Germinal center (tissue), 1 donor: Measurements from ENCODE around the gene TMEM236.
"Not testable (repeated sequence)": the region's sequence is repeated elsewhere in the genome, so short reads cannot be mapped to it uniquely, and the experiment has no call there.

Experiments used
- DNase-seq: peaks from one replicate; pipeline ENCODE4 v3.0.0; 2012; ENCODE audit warnings: mixed read lengths, low spot score

The TMEM236 gene, protein sequence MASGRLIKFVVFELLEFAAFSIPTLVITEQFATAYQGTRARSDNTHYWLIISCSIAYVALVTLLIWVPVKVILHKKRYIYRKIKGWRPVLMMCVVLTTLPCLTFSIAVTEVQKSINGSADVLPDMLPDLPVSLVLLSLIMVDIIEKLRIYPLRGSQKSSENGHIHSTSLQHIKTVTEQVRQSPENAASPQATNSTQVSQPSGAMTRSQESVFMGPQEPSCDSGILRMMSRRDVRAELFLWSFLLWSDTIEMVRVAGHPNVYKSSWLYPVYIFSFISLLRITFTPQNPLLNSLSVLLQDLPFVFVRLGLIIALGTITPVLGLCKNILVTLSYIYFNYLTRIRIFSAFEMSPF

DNA sequence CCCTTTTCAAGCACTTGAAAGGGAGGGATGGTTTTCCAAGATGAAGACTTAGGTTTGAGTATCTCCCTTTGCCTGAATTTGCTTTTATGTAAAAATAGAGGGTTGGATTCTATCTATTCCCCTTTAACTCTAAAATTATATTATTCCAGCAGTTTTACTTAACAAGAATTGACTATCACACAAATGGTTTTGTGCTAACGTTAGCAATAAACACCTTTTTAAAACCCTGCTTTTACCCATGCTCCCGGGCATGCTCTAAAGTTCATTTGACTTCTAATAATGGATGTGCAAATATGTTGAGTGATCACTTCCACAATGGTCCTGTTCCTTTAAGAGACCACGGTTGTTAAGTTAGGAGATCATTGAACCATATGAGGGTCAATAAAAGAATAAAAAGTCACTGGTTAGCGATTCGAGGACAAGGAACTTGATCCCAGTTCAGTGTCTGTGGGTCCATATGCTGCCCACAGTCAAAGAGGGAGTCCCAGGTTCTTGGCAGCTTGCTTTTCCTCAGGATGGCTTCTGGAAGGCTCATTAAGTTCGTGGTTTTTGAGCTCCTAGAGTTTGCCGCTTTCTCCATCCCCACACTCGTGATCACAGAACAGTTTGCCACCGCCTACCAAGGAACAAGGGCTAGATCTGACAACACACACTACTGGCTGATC, at the start of gene TMEM236:
TMEM236 (plus strand) TSS at position 421 of the 665 bp plus-strand sequence; CDS start at position 516, 95 bp downstream.
- no peak for DNase-seq

DNA sequence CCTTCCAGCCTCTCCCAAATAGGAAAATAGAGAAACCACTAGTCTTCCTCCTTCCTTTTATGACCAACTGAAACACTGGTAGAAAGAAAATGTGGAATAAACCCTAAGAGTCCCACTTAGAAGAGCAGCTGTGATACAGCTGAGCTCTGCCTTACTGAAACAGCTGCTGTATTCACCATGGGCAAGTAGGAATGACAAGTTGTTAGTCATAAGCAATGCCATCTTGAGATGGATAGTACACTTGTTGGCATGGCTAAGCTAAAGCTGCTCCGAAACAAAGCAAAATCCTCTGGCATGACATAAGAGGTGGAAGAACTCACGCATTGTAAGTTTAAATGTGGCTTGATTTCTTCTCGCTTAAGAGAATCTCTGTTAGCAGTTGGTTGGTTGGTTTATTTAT, 48.3 kb upstream of the TMEM236 start:
- no peak for DNase-seq

DNA sequence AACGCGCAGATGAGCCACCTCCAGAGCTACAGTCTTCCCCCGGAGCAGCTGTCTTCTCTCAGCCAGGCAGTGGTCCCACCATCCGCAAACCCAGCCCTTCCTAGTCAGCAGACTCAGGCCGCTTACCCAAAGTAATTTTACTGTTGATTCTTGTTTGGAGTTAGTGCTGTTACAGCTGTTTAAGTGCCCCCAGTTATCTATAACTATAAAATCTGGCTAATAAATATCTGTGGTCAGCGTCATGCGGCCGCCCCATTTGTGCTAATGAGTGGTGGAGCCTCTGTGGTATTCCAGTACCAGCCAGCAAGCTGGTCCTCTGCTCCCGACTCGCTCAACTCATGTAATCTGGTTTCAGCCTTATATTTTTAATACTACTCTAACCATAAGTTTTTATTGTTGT, 43.2 kb upstream of the TMEM236 start:
- no peak for DNase-seq

DNA sequence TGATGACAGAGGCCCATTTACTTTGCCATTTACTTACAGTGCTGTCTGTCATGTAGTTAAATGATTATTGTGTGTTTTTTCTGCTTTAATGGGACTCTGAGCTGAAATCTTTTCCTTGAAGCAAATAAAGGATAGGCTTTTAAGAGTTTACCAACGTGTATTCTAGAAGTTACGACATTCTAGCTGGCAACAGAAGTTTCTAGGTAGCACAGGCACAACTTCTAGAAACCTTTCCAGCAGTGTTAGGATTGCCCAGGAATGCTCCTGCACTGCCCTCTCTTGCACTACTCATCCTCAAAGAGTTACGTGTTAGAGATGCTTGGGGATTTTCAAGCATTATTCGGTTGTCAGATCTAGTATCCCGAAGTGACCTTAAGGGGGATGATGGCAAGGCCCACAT, 42.5 kb upstream of the TMEM236 start:
- DNase-seq = no peak

DNA sequence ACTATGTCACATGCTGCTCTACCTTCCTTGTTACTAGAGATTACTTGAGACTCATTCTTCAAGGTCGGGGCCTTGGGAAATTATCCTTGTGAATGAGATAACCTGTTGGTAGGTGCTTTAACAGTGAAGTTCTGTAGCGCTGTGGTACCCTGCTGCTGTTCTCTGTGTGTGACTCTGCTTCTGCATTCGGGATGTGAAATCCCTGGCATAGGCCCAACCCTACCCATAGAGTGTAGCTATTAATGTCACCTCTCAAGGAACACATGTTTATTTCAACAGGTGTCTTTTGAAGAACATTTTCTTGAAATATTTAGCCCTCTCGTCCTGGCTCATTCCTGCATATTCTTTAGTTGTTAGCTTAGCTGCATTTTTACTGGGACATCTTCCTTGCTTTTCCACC, 41.8 kb upstream of the TMEM236 start:
- no peak for DNase-seq

DNA sequence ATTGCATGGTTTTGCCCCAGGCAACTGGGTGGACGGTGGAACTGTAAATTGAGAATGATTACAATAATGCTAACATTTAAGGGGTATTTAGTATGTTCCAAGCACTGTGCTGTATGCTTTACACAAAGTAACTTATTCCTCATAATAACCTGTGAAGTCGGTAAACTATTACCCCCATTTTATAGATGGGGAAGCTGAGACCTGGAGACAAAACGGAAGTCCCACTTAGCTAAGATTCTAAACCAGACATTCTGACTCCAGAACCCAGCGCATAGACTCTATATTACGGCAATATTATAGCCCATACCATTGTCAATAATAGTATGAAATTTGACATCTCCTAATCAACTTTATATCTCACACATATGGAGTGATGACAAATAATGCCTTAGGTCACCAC, 39.9 kb upstream of the TMEM236 start:
- DNase-seq = no peak

DNA sequence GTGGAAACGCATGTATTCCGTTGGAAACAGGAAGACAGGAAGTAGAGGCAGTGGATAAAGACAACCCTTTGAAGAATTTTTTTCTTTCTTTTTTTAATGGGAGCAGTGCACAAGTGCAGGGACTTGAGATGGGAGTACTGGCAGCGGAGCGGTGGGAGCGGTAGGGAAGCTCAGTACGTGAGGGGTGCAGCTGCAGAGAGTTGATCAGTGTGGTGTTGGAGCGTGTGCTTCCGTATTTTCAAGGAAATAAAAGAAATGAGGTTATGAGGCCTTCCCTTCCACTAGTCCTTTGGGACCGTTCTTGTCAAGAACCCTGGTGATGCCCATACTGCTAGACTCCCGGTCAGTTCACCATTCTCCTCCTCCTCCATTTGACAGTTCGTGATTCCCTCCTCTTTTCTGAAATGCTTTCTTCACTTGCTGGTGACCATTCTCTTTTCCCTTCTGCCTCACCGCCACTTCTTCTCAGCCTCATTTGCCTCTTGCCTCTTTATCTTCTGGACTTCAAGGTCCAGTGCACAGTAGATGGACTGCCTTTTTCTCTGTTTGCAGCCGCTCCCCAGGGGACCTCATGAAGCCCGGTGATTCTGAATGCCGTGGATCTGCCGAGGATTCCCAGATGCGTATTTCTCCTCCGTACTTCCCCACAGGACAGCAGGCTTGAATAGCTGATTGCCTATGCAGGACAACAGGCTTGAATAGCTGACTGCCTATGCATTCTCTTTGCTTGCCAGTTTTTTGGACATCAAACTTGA, 39.1 kb upstream of the TMEM236 start:
- no peak for DNase-seq

DNA sequence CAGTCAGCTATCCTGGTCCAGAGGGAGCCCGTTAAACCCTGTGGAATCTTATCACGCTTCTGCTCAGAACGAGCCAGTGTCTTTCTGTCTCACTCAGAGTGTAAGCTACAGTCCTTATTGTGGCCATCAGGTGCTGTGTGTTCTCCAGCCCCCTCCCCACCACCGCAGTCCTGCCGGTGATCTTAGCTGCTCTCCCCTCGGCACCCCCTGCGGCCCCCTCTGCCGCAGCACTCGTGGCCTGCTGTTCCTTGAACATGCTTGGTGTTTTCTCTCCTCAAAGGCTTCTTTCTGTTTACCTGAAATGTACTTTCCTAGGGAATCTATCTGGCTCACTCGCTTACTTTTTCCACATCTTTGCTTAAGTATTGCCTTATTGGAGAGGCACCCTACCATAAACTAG, 38.2 kb upstream of the TMEM236 start:
- no peak for DNase-seq

DNA sequence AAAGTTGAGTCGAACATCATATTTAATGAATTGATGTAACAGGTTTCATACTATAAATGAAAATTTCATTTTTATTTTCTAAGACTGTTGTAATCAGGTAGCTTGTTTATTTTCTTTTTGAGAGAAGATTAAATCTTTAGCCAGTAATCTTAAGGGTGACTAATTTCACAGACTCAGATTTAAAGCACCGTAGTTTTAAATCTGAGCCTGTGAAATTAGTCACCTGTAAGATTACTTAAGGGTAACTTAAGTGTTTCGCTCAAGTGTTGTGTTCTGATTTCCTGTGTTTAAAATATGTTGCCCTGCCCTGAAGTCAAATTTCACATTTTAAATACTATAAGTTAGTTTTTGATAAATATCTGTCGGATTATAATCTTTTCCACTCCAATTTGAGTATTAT, 35.8 kb upstream of the TMEM236 start:
- DNase-seq = no peak

DNA sequence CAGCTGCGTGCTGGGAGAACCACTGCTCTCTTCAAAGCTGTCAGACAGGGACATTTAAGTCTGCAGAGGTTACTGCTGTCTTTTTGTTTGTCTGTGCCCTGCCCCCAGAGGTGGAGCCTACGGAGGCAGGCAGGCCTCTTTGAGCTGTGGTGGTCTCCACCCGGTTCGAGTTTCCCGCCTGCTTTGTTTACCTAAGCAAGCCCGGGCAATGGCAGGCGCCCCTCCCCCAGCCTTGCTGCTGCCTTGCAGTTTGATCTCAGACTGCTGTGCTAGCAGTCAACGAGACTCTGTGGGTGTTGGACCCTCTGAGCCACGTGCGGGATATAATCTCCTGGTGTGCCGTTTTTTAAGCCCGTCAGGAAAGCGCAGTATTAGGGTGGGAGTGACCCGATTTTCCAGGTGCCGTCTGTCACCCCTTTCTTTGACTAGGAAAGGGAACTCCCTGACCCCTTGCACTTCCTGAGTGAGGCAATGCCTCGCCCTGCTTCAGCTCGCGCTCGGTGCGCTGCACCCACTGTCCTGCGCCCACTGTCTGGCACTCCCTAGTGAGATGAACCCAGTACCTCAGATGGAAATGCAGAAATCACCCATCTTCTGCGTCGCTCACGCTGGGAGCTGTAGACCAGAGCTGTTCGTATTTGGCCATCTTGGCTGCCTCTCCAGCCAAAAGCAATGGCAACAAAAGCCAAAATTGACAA, 29.5 kb upstream of the TMEM236 start:
- DNase-seq = not testable (repeated sequence)

DNA sequence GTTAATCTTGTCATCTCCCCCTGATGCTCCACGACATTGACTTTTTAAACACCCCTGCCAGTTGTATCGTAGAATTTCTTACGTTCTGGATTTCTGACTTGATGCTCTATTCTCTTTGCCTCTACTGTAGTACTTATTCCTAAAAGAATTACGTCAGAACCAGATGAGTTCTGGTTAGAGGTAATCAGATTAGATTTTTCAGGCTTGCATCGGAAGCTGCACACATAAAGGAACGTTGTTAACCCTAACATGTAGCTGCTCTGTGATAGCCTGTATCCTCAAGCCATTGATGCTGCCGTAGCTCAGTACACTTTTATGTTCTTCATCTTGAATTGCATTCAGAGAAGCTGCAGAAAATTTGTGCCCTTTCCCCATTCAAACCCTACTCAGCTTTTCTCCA, 26.3 kb upstream of the TMEM236 start:
- DNase-seq = no peak

DNA sequence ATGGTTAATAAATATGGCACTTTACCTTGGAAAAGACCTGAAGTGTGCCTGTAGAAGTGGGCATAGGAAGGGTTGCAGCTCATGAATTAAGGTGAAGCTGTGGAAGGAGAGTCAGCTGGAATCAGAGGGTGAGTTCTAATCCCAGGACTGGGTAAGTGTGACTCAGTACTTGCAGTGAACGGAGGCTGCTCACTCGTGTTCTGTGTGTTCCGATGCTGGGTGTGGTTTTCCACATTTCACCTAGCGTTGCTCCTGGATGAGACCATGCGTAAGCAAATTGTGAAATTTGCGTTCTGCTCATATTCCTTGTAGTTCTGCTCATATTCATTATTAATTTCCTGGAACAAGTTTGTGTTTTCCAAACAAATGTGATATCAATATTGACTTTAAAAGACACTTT, 22.4 kb upstream of the TMEM236 start:
- DNase-seq = no peak

DNA sequence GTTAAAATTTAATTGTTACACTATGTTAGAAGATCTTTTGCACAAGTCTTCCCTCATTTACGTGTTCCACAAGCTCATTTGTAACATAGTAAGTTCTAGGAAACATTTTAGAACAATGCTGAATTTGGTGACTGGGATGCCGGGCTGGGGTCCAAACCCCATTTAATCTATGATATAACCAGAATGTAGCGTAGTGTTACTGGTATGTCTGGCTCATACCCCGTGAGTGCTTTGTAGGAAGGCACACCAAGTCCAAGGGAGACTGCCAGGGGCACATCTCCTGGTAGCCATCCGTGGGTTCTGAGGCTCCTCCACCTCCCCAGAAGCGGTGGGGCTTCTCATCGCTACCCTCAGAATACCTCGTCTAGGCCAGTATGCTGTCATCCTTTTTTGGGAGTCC, 21.3 kb upstream of the TMEM236 start:
- no peak for DNase-seq

DNA sequence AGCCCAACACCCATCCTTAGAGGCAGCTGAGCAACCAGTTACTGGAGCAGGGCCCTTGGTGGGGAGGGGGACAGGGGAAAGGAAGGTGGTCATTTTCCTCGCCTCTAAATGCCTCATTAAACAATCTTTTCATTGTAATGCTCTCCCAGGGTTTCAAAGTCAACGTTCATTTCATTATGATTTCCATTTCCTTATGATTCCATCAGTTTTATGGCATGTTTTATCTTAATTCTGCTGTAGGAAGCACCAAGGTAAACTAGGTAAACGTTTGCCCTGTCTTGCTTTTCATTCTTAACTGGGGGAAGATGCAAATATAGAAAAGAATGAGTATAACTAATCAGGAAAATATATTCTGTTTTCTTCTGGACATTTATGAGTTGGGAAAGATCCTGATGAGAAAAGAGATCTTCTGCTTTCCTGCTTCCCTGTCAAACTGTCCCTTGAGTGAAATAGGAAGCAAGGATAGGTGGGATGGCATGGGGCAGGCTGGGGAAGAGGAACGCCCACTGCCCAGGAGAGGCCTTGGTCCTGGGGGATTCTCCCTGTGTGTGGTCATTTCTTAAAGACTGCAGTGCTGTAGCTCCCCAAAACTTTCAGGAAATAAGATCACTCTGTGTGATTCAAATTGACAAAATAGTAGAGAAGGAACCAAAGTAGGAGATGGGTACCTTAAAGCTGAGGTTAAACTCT, 20.5 kb upstream of the TMEM236 start:
- no peak for DNase-seq

DNA sequence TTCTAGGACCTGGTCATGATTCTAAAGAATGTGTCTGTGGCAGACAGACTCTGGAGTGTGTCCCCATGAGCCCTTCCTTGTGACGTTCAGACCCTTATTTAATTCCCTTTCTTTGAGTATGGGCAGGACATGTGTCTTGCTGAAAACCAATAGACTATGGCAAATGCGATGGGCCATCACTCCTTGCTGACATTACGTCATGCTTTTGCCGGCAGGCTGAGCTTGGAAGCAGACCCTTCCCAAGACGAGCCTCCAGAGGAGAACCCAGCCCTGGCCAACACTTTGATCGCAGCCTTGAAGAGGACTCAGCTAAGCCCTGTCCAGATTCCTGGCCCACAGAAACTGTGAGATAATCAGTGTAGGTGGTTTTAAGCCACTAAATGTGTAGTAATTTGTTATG, 18.4 kb upstream of the TMEM236 start:
- DNase-seq = no peak

DNA sequence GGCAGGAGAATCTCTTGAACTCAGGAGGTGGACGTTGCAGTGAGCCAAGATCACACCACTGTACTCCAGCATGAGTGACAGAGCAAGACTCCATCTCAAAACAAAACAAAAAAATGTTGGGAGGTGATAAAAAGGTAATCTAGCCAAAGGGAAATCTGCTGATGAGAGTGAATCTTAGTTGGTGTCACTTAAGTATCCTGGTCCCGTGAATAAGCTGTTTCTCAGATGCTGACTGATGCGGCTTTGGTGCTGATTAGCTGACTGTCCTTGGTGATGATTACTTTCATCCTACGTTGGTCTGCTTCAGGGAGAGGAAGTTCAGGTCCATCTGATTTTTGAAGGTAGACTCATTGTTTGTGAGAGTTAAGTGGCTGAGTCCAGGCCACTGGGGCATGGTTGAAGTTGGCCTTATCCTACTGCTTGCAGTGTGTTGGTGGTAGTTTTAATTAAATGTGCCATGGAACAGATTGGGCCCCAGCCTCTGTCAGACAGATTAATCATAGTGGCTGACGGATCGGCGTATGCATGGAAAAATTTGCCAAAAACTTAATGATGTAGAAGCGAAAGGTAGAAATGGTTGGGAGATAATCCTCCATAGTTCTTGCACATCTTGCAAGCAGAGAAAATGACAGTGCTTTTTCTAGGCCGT, 17.4 kb upstream of the TMEM236 start:
- no peak for DNase-seq

DNA sequence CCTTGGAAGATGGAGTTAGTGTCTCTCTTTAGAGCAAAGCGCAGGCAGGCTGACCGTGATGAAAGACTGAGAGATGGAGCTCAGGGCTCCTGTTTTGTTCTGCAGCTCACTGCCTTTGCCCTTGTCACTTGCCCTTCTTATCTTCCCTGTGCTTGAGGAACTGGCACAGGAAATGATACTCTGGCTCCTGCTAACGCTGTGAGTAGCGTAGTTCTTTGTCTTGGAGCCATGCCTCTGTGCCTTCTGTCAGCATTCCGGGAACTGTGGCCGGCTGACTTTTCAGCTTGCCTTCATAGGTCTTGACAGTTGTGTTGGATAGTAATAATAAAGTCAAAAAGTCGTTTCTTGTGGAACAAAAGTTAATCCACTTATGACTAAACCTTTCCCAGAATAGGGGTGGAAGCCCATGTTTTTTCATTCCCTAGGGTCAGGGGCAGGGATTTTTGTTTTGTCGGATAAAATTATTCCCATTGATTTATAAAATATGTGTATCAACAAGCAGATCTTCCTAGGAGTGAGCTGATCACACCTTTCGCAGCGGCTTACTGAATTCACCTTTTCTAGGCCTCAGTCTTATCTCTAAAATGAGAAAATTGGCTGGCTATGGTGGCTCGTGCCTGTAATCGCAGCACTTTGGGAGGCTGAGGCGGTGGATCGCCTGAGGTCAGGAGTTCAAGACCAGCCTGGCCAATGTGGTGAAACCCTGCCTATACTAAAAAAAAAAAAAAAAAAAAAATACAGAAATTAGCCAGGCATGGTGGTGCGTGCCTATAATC, 16.6 kb upstream of the TMEM236 start:
- DNase-seq = no peak

DNA sequence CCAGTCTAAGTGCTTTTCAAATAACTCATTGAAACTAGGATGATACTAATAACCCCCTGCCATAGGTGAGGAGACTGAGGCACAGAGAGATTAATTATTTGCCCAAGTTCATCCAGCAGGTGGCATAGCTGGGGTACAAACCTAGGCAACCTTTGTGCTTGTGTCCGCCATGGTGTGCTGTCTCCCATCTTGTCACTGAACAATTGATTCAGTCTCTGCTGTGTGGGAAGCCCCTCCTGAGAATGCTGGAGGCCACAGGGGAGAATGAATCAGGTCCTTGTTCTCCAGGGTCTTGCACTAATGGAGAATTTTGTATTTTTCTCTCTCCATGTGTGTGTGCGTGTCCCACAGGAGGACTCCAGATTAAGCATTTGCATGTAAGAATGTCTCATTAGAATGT, 15.8 kb upstream of the TMEM236 start:
- no peak for DNase-seq

DNA sequence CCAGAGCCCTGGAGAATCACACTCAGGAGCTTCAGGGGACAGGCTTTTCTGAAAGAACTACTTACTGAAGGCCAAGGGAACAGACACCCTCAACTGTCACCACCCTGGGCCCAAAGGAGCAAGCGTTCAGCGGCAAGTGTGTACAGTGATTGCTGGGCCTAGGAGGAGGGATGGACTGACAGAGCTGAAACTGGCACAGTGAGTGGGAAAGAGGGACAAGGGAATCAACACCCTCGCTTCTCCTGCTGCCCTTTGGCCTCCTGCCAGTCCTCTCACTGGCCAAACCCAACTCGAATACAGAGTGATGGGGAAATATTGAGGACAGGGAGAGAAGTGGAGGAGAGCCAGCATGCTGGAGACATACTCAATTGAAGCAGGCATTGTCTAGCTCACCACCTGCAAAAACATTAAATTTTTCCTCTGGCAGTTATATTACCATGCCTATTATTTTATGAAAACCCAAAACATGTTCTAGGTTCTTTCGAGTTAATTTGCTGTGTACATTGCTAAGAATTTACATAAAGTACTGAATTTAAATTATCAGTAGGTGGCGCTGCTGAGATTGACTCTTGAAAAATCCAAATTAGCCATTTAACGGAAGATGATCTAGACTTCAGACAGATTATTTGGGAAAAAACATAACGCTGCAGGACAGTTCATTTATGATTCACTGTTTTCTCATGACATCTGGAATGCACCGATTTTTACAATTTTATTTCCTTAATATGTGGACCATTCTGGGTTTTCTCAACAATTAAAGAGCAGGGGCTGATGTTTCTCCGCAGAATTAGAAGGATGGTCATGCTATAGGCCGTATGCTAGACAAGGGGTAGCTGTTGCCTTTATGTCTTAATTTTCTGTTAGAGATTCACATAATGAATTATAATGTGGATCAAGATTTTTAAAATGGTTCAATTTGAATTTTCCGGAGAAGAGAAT, 14.7 kb upstream of the TMEM236 start:
- DNase-seq = peak; percentile 48
